Midbrain (tissue), 1 donor: ENCODE data around the gene CSH1.
"Not testable (repeated sequence)": the region's sequence is repeated elsewhere in the genome, so short reads cannot be mapped to it uniquely, and the experiment has no call there.

Experiments
- DNase-seq: peaks from one replicate; lab custom pipeline; 2025; lab: John Stamatoyannopoulos, UW

Gene CSH1

DNA sequence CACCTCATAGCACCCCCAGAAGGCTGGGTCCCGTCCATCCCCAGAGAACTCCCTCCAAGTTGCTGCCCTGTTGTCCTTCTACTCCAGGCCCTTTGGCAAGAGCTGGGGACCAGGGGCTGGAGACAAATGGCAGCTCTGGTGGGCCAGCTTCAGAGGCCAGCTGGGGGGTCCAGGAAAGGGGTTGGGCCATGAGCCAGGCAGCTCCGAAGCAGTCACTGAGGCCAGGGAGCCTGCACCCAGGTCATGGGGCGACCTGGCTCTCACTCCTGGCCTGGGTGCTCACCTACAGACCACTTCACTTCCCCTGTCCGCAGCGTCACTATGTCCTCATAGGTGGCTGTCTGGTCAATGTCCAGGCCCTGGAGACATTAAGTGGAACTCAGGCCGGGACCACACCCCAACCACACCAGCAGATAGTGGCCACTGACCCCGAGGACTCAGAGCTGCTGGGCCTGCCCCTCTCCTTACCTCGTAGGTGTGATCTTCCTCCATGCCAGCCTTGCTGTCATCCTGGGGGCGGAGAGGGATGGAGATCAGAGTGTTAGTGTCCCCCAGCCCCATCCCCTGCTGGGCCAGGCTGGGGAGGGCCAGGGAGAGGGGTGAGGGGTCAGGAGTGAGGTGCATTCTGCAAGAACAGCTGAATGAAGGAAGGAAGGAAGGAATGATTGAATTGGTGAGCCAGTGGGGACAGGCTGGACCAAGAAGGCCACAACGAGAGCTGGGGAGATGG, 32.8 kb upstream of the CSH1 start:
- DNase-seq = no peak

DNA sequence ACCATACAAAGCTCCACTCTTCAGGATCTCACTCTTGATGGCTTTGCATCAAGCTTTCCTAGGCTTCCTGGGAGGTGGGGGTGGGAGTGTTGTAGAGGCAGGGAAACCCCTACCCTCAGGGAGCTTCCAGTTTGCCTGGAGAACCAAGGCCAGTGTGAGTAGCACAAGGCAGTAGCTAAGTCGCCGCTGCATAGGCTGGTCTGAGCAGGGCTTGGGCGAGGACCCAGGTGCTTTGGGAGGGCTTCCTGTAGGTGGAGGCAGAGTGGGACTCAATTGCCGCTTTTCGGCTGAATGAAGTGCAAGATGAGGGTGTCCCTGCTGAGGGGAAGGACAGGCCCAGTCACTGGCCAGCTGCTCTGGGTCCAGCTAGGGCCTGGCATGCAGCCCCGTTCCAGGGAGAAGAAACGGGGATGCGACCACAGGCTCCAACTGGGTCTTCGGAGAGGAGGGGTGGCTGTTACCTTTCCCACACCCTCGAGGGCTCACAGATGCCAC, 31.8 kb upstream of the CSH1 start:
- no peak for DNase-seq

DNA sequence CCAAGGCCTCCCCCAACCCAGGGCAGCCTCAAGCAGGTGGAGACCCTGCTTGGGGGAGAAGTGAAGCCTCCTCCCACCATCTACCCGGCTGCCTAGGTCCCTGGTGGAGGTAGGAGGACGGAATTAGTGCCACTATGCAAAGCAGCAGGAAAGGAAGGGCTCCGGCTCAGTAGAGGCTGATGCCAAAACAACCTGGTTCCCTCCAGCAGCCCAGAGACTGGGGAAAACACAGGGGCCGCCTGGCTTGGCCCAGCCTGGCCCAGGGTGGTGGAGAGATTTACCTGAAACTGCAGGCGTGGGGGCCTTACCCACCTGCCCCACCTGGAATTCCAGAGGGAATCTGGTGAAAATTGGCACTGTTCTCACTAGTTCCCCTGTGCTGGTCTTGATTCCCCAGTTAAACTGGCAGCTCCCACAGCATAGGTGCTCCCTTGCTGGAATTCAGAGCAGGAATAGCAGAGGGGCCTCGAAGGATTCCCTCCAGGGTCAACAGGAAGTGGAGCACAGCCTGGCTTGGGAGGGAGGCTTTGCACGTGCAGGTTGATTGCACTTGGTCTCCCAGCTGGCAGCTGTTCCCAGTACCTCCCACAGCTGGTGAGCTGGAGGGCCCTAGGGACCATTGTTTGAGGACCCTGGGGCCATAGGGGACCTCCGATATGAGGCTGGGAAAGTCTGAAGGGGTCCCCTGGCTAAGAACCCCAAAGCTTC, 31.2 kb upstream of the CSH1 start:
- DNase-seq = no peak

DNA sequence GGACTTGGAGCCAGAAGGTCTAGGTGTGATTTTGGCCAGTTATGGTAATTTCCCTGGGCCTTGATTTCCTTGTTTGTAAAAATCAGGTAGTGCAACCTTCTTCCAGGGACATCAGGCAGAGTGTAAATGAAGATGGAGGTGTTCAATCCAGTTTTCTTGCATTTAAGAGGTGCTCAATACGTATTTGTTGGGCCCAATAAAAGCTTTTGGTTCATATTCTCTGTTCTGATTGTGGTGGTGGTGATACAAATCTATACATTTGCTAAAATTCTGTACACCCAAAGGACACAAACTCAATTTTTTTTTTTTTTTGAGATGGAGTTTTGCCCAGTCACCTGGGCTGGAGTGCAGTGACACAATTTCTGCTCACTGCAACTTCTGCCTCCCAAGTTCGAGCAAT, 29.8 kb upstream of the CSH1 start:
- no peak for DNase-seq

DNA sequence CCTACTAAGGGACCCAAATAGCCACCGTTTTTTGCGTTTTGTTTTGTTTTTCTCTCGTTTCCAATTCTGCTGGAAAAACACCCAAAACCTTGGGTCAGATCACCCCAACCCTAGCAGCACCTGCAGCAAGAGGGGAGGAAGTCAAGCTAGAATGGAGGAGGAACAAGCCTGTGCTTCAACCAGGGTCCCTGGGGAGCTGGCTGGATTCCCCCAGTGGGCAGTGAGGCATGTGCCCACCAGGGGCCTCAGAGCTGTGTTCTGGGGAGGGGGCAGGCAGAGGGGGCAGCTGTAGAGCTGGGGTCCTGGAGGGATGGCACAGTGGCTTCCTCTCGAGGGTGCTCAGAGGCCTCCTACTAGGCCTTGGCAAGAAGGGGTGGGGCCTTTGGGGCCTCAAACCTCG, 29.2 kb upstream of the CSH1 start:
- DNase-seq = no peak

DNA sequence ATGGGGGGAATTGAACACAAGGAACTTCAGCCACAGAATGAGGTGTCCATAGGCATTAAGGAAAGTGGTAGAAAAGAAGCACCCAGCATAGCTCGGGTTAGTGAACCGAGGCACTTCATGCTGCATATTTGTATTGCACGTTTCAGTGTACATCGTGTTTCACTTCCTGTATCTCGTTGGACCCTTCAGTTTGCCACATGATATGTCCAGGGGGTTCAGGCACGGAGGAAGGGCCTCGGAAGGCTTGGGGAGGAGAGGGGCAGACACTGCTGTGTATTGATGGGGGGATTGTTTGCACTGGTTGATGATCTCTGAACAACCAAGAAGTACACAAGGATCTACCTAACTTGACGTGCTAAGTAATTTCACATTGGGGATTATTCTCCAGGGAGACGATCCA, 26.0 kb upstream of the CSH1 start:
- not testable (repeated sequence) for DNase-seq

DNA sequence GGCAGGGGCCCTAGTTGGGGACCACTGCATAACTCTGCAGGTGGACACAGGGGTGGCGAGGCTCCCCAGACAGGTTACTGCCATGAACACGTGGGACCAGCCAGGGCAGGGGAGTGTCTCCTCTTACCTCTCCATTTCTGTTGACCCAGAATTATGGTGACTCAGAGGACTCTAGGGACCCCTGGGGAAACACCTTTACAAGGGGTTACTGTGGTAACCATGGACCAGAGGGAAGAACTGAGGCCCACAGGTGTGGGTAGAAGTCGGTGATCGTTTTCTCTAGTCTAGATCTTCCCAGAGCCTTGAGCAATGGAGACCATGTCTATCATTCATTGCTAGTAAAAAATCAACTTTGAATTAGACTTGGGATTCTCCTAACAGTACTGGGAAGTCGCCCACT, 24.4 kb upstream of the CSH1 start:
- not testable (repeated sequence) for DNase-seq

DNA sequence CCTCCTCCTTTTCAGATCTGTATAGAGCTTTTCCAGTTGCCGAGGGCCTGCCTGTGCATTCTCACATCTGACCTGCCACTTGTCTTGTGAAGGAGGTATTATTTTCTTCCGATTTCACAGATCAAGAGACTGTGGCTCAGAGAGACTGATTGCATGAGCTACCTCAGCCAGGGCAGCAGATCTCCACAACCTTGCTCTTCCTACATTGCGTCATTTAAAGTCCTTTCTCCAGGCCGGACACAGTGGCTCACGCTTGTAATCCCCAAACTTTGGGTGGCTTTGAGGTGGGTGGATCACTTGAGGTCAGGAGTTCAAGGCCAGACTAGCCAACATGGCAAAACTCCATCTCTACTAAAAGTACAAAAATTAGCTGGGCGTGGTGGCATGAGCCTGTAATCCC, 23.7 kb upstream of the CSH1 start:
- not testable (repeated sequence) for DNase-seq

DNA sequence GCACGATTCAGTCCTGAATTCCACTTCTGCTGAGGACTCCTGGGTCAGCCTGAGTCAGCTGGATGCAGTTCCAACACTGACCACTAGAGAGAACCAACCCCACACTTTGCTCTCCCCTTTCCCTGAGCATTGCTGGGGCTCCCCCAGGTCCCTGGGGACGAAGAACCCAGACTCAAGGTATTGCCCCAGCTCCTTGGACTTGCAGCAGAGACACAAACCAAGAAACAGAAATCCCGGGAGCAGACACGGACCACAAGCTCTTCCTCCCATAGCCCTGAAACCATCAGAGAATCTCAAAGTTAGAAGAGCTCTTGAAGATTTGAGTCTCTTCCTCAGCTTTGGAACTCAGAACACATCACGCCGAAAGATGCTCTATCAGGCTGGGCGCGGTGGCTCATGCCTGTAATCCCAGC, 22.9 kb upstream of the CSH1 start:
- peak; percentile 27 for DNase-seq

DNA sequence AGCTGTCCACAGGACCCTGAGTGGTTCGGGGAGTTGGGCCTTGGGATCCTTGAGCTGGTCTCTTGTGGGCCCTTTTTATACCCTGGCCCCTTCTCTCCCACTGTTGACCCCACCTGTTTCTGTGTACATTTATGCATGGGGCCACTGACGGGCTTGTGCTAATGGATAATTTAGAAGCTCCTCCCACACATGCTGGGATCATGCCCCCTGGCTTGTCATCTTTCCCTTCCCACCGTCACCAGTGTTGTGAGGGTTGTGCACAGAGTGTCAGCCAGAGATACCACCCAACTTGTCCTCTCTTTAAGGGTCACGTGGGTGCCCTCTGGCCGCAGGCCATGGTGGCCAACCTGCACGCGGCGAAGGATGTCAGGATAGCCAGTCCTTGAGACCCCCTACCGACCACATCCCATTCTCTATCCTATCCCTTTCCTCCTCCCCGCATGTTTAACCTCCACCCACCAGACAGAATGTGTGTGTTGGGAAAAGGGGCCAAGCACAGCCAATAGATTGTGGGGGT, 22.5 kb upstream of the CSH1 start, which contains the start of gene GH1:
Gene GH1, minus strand, starts transcription at position 51 of the 517 bp plus-strand sequence. CDS start 63 bp downstream, outside the sequence.
- not testable (repeated sequence) for DNase-seq

DNA sequence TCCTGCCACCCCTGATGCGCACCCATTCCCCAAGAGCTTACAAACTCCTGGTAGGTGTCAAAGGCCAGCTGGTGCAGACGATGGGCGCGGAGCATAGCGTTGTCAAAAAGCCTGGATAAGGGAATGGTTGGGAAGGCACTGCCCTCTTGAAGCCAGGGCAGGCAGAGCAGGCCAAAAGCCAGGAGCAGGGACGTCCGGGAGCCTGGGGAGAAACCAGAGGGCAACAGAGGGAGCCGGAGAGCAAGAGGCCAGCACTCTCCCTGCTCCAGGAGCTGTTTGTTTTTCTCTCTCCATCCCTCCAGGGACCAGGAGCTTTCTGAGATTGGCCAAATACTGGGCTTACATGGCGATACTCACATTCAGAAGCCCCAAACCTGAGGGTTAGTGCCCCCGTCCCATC, 21.9 kb upstream of the CSH1 start:
- DNase-seq = no peak

DNA sequence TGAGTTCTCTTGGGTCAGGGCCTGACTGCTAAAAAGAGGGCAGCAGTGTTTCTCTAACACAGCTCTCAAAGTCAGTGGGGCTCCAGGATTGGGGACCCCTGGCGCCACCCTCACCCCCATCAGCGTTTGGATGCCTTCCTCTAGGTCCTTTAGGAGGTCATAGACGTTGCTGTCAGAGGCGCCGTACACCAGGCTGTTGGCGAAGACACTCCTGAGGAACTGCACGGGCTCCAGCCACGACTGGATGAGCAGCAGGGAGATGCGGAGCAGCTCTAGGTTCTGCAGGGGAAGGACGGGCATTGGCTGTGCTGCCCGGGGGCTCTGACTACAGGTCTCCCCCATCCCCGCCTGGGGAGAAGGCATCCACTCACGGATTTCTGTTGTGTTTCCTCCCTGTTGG, 21.3 kb upstream of the CSH1 start:
- DNase-seq = no peak

DNA sequence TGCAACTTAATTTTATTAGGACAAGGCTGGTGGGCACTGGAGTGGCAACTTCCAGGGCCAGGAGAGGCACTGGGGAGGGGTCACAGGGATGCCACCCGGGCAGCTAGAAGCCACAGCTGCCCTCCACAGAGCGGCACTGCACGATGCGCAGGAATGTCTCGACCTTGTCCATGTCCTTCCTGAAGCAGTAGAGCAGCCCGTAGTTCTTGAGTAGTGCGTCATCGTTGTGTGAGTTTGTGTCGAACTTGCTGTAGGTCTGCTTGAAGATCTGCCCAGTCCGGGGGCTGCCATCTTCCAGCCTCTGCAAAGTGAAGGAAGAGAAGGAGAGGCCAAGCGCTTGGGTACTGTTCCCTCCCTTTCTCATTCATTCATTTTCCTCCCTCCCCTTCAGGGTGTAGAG, 20.8 kb upstream of the CSH1 start:
- DNase-seq = not testable (repeated sequence)

DNA sequence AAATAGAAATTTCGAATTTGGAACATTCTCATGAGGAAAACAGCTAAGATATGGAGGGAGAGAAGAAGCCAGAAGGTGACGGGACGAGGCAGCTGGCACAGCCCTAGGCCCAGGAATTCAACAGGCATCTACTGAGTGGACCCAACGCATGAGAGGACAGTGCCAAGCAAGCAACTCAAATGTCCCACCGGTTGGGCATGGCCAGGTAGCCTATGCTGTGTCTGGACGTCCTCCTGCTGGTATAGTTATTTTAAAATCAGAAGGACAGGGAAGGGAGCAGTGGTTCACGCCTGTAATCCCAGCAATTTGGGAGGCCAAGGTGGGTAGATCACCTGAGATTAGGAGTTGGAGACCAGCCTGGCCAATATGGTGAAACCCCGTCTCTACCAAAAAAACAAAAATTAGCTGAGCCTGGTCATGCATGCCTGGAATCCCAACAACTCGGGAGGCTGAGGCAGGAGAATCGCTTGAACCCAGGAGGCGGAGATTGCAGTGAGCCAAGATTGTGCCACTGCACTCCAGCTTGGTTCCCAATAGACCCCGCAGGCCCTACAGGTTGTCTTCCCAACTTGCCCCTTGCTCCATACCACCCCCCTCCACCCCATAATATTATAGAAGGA, 20.3 kb upstream of the CSH1 start:
- DNase-seq = no peak

DNA sequence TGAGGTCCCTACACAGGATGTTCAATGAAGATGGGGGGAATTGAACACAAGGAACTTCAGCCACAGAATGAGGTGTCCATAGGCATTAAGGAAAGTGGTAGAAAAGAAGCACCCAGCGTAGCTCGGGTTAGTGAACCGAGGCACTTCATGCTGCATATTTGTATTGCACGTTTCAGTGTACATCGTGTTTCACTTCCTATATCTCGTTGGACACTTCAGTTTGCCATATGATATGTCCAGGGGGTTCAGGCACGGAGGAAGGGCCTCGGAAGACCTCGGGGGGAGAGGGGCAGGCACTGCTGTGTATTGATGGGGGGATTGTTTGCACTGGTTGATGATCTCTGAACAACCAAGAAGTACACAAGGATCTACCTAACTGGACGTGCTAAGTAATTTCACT, 19.4 kb upstream of the CSH1 start:
- DNase-seq = not testable (repeated sequence)

DNA sequence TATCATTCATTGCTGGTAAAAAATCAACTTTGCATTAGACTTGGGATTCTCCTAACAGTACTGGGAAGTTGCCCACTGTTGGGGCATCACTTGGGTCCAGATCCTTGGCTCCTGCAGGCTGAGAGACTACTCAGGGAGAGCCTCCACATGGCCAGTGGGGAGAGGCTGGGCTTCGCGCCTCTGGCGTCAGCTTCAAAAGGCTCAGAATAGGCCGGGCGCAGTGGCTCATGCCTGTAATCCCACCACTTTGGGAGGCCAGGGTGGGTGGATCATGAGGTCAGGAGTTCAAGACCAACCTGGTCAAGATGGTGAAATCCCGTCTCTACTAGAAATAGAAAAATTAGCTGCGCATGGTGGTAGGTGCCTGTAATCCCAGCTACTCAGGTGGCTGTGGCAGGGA, 18.1 kb upstream of the CSH1 start:
- DNase-seq = no peak

DNA sequence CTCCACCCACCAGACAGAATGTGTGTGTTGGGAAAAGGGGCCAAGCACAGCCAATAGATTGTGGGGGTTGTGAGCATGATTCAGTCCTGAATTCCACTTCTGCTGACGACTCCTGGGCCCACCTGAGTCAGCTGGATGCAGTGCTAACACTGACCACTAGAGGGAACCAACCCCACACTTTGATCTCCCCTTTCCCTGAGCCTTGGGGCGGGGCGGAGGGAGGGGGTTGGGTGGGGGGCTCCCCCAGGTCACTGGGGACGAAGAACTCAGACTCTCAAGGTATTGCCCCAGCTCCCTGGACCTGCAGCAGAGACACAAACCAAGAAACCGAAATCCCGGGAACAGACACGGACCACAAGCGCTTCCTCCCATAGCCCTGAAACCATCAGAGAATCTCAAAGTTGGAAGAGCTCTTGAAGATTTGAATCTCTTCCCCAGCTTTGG, 15.3 kb upstream of the CSH1 start:
- no peak for DNase-seq

DNA sequence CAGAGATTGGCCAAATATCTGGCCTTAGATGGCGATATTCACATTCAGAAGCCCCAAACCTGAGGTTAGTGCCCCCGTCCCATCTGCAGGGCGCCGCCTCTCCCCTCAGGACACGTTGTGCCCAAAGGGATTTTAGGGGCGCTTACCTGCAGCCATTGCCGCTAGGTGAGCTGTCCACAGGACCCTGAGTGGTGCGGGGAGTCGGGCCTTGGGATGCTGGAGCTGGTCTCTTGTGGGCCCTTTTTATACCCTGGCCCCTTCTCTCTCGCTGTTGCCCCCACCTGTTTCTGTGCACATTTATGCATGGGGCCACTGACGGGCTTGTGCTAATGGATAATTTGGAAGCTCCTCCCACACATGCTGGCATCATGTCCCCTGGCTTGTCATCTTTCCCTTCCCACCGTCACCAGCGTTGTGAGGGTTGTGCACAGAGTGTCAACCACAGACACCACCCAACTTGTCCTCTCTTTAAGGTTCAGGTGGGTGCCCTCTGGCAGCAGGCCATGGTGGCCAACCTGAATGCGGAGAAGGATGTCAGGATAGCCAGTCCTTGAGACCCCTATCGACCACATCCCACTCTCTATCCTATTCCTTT, 14.8 kb upstream of the CSH1 start, which contains the start of gene CSHL1:
Gene CSHL1, minus strand, starts transcription at position 218 of the 595 bp plus-strand sequence. Its CDS starts 62 bp downstream, at position 156.
- no peak for DNase-seq

DNA sequence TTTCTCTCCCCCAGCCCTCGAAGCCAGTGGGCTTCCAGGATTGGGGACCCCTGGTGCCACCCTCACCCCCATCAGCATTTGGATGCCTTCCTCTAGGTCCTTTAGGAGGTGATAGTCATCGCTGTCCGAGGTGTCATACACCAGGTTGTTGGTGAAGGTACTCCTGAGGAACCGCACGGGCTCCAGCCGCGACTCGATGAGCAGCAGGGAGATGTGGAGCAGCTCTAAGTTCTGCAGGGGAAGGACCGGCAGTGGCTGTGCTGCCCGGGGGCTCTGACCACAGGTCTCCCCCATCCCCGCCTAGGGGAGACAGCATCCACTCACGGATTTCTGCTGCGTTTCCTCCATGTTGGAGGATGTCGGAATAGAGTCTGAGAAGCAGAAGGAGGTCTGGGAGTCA, 13.7 kb upstream of the CSH1 start:
- DNase-seq = no peak

DNA sequence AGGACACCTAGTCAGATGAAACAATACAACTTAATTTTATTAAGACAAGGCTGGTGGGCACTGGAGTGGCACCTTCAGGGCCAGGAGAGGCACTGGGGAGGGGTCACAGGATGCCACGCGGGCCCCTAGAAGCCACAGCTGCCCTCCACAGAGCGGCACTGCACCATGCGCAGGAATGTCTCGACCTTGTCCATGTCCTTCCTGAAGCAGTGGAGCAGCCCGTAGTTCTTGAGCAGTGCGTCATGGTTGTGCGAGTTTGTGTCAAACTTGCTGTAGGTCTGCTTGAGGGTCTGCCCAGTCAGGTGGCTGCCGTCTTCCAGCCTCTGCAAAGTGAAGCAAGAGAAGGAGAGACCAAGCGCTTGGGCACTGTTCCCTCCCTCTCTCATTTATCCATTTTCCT, 13.2 kb upstream of the CSH1 start:
- not testable (repeated sequence) for DNase-seq

DNA sequence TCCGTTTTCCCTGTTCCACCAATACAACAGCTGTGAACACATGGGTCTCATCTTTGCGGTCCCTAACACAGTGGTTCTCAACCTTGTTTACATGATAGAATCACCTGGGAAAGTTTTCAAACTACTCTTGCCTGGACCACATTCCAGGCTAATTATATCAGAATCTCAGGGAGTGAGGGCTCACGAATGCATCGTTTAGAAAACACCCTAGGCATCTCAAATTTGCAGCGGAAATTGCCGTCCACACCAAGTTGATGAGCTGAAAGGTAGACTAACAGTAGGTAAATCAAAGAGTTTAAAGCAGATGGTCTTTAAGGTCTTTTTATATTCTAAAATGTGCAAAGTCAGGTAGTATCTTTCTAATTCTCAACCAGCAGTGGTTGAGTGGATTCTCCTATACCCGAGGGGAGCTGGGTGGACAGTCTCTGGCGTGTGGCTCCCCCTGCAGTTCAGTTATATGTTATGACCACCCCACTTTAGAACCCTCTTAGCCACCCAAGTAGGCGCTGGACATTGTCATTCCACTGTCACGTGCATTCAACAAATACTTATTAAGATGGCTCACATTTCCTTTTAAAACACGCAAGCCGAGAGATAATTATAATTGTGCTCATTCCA, 10.9 kb upstream of the CSH1 start:
- not testable (repeated sequence) for DNase-seq

DNA sequence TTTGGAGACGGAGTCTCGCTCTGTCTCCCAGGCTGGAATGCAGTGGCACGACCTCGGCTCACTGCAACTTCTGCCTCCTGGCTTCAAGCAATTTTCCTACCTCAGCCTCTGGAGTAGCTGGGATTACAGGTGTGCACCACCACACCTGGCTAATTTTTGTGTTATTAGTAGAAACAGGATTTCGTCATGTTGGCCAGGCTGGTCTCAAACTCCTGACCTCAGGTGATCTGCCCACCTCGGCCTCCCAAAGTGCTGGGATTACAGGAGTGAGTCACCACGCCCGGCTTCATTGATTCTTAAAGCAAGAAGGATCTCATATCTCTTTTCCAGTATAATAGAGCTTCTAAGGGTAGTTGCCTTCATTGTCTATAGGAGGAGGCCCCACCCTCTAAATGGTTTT, 8.4 kb upstream of the CSH1 start:
- DNase-seq = not testable (repeated sequence)
